Measurements from ENCODE around the gene ST3GAL5. TPM values are rescaled to one million over a fixed set of nuclear protein-coding genes. Genes with fewer than 3 reads are reported as not detected.

Gene ST3GAL5
- total RNA-seq, 1 experiment from 2014 or later, result 3.8 TPM

DNA sequence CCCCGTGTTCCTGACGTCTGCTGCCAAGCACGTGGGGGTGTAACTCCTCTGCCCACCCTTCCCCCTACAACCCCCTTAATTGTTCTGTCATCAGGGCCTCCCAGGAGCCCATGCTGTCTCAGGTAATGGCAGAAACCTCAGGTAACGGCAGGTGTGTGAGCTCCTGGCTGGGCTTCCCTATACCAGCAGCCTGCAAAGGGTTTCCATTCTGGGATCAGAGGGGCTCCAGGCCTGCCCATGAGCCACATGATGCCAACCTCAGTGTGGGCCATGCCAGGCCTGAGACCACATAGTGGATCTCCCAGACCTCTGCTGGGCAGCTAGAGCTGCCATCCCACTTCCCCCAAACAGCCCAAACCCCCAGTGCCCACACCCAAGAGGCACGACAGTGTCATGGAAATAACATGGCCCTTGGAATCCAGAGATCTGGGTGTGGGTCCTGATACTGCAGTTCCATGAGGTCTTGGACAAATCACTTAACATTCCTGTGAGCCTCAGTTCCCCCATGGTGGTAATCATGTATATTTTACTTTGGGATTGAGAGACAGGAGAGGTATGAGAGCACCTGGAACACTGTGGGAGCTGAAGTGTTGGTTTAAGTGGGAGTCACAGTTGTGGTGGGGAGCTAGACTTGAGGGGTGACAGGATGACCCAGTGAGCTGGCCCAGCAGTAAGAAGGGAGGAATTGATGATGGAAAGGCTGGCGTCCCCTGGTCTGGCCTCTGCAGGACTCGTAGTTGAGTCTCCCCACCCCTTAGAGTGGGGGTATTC, 75.4 kb downstream of the ST3GAL5 start:
- H3K9me3 Mint-ChIP-seq (ENCODE audit: low read depth, unreplicated experiment), result no peaks in the 10 kb centered on the region
- no peaks in the 10 kb centered on the region for H3K4me1 Mint-ChIP-seq (ENCODE audit: low read depth, unreplicated experiment)
- no peak for DNase-seq
- intact Hi-C loops (cut with micrococcal nuclease; ENCODE audit: unreplicated experiment), result no loop called here
- H3K36me3 Mint-ChIP-seq (ENCODE audit: insufficient read depth, unreplicated experiment), result no peaks in the 10 kb centered on the region
- peaks cover 13% of the 10 kb centered on the region for H3K27me3 Mint-ChIP-seq (ENCODE audit: unreplicated experiment)
- CTCF ChIA-PET, result interaction anchor here (0.5 to 1.9 kb wide), 12 partner anchors 14 to 176 kb away, joined by 3 to 28 read pairs (median 7); no protein-coding TSS in a partner anchor
- BruUV-seq (replicated peaks), result no TSS peak
- H3K4me3 Mint-ChIP-seq (ENCODE audit: low read depth, unreplicated experiment), result no peak overlapping the region
- no peak overlapping the region for H3K27ac Mint-ChIP-seq (ENCODE audit: unreplicated experiment)
- TF ChIP-seq, protein P1, sequence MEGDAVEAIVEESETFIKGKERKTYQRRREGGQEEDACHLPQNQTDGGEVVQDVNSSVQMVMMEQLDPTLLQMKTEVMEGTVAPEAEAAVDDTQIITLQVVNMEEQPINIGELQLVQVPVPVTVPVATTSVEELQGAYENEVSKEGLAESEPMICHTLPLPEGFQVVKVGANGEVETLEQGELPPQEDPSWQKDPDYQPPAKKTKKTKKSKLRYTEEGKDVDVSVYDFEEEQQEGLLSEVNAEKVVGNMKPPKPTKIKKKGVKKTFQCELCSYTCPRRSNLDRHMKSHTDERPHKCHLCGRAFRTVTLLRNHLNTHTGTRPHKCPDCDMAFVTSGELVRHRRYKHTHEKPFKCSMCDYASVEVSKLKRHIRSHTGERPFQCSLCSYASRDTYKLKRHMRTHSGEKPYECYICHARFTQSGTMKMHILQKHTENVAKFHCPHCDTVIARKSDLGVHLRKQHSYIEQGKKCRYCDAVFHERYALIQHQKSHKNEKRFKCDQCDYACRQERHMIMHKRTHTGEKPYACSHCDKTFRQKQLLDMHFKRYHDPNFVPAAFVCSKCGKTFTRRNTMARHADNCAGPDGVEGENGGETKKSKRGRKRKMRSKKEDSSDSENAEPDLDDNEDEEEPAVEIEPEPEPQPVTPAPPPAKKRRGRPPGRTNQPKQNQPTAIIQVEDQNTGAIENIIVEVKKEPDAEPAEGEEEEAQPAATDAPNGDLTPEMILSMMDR (IDR thresholded peaks at IDR 0.05; ENCODE audit: unreplicated experiment), result no peak

DNA sequence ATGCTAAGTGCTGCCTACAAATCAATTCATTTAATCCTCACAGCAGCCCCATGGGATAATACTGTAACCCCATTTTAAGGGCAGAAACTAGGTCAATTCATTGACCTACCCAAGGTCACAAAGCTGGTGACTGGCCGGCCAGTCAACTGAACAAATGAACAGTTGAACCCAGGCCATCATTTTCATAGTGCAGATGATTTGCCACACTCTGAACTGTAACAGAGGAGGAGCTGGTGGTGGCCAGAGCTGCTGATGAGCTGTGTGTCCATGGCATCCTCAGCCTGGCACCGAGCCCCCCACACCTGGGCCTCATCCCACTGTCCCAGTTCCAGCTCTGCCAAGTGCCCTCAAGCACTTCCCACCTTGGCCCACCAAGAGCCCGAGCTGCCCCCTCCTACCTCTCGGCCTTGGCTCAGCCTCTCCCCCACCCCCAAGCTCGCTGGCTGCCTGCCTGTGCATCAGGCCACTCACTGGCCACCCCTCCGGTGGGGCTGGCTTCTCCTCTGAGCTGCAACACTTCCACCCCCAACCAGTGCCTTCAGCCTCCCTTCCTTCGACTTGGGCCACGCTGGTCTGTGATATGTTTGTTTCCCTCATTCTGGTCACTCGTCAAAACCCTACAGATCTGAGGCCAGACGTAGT, 76.6 kb downstream of the ST3GAL5 start:
- CTCF ChIA-PET, result no interaction called here
- no peak for DNase-seq
- H3K4me3 Mint-ChIP-seq (ENCODE audit: low read depth, unreplicated experiment), result no peak overlapping the region
- H3K36me3 Mint-ChIP-seq (ENCODE audit: insufficient read depth, unreplicated experiment), result no peaks in the 10 kb centered on the region
- peaks cover 1% of the 10 kb centered on the region for H3K27me3 Mint-ChIP-seq (ENCODE audit: unreplicated experiment)
- BruUV-seq (replicated peaks), result no TSS peak
- intact Hi-C loops (cut with micrococcal nuclease; ENCODE audit: unreplicated experiment), result no loop called here
- H3K27ac Mint-ChIP-seq (ENCODE audit: unreplicated experiment), result no peak overlapping the region
- no peaks in the 10 kb centered on the region for H3K4me1 Mint-ChIP-seq (ENCODE audit: low read depth, unreplicated experiment)
- H3K9me3 Mint-ChIP-seq (ENCODE audit: low read depth, unreplicated experiment), result no peaks in the 10 kb centered on the region
- TF ChIP-seq, protein P1 (IDR thresholded peaks at IDR 0.05; ENCODE audit: unreplicated experiment), result no peak

DNA sequence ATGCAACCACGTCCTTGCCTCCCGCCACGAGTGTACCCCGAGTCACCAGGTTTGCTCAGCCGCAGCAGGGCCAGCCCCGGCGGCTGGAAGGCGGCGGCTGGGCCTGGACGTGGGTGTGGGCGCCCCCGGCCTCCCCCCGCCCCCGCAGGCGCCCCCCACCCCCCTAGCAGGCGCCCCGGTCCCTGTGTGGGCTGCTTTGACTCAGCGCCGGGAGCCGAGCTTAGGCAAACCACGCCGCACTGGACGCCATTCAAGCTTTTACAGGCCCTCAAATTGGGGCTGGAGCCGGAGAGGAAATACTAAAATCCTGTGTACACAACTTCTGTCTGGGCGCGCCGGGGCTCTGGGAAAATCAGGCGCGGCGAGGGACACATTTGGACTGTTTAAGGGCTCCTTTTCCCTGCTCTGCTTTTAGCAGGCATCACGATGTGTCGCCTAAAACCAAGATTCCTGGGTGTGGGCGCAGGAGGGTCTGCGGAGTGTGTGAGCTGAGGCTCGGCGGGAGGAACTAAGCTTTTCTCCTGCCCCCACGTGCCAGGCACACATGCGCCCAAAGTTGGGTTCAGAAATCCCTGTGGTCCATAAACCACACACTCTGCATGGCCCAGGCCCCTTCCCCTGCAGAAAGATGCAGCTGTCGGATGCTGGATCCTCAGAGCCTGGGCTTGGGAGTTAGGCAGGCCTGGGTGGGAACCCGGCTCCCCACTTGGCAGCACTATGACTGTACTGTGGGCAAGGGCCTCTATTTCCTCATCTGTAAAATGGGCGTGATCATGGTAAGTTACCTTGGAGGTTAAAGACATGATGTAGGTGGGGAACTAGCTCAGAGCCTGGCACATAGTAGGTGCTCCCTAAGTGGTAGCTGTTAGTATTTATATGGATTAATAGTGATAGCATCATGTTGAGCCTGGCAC, 77.4 kb downstream of the ST3GAL5 start:
- BruUV-seq (replicated peaks), result no TSS peak
- no peak overlapping the region for H3K4me3 Mint-ChIP-seq (ENCODE audit: low read depth, unreplicated experiment)
- H3K27ac Mint-ChIP-seq (ENCODE audit: unreplicated experiment), result no peak overlapping the region
- intact Hi-C loops (cut with micrococcal nuclease; ENCODE audit: unreplicated experiment), result no loop called here
- H3K27me3 Mint-ChIP-seq (ENCODE audit: unreplicated experiment), result no peaks in the 10 kb centered on the region
- CTCF ChIA-PET, result interaction anchor here (0.6 to 1.1 kb wide), 2 partner anchors 83 to 530 kb away, joined by 3 read pairs; no protein-coding TSS in a partner anchor
- TF ChIP-seq, protein P1 (IDR thresholded peaks at IDR 0.05; ENCODE audit: unreplicated experiment), result no peak
- H3K4me1 Mint-ChIP-seq (ENCODE audit: low read depth, unreplicated experiment), result peaks cover 7% of the 10 kb centered on the region
- no peaks in the 10 kb centered on the region for H3K9me3 Mint-ChIP-seq (ENCODE audit: low read depth, unreplicated experiment)
- DNase-seq, result no peak
- no peaks in the 10 kb centered on the region for H3K36me3 Mint-ChIP-seq (ENCODE audit: insufficient read depth, unreplicated experiment)
